SK-N-SH treated with all-trans-retinoic acid at 6 μM for 48 hours (cell line): ENCODE measurements around the gene NOTCH3.

ENCODE experiments used
- ATAC-seq: fragments of 200-7000 bp; cut with Tn5 transposase; 3 replicates; pipeline ENCODE4 v1.9.1; 2020; ENCODE audit warnings: mild to moderate bottlenecking, moderate library complexity
- ARNTL ChIP-seq: fragments of 450-650 bp; formaldehyde crosslinking; IDR thresholded peaks from 2 replicates; pipeline ENCODE4 v1.5.0; 2020; ENCODE audit warnings: low read depth, mild to moderate bottlenecking, moderate library complexity, borderline replicate concordance
- BACH2 ChIP-seq: fragments of 250-450 bp; sonication (Bioruptor Pico); IDR thresholded peaks from 2 replicates; pipeline ENCODE4 v1.9.0; 2021; ENCODE audit warnings: mild to moderate bottlenecking, borderline replicate concordance
- CREB5 ChIP-seq: fragments of 250-450 bp; sonication (Bioruptor Pico); IDR thresholded peaks from 2 replicates; pipeline ENCODE4 v1.5.1; 2020; ENCODE audit warnings: low read depth, mild to moderate bottlenecking, moderate library complexity
- CSDC2 ChIP-seq: fragments of 250-450 bp; sonication (Bioruptor Pico); IDR thresholded peaks from 2 replicates; pipeline ENCODE4 v1.5.0; 2020; ENCODE audit warnings: mild to moderate bottlenecking, moderate library complexity
- ESRRG ChIP-seq: fragments of 250-450 bp; sonication (Bioruptor Pico); IDR thresholded peaks from 2 replicates; pipeline ENCODE4 v1.6.1; 2021; ENCODE audit warnings: mild to moderate bottlenecking
- GLIS3 ChIP-seq: fragments of 250-450 bp; sonication (Bioruptor Pico); IDR thresholded peaks from 2 replicates; pipeline ENCODE4 v1.5.0; 2020; ENCODE audit warnings: mild to moderate bottlenecking, moderate library complexity
- ISL1 ChIP-seq: fragments of 250-450 bp; sonication (Bioruptor Pico); IDR thresholded peaks from 2 replicates; pipeline ENCODE4 v2.1.2; 2022; ENCODE audit warnings: mild to moderate bottlenecking, moderate library complexity
- OSR1 ChIP-seq: fragments of 250-450 bp; sonication (Bioruptor Pico); IDR thresholded peaks from 2 replicates; pipeline ENCODE4 v1.8.0; 2022; ENCODE audit warnings: moderate library complexity, mild to moderate bottlenecking, inconsistent platforms
- PATZ1 ChIP-seq: fragments of 250-450 bp; sonication (Bioruptor Pico); IDR thresholded peaks from 2 replicates; pipeline ENCODE4 v1.8.0; 2020; ENCODE audit warnings: mild to moderate bottlenecking, moderate library complexity, borderline replicate concordance
- POU6F1 ChIP-seq: fragments of 250-450 bp; sonication (Bioruptor Pico); IDR thresholded peaks from 2 replicates; pipeline ENCODE4 v1.8.0; 2021; ENCODE audit warnings: low read depth, mild to moderate bottlenecking, moderate library complexity, borderline replicate concordance
- PPARA ChIP-seq: fragments of 250-450 bp; sonication (Bioruptor Pico); IDR thresholded peaks from 2 replicates; pipeline ENCODE4 v1.5.0; 2020; ENCODE audit warnings: mild to moderate bottlenecking, borderline replicate concordance
- RARB ChIP-seq: fragments of 250-450 bp; sonication (Bioruptor Pico); IDR thresholded peaks from 2 replicates; pipeline ENCODE4 v1.8.0; 2021; ENCODE audit warnings: mild to moderate bottlenecking, moderate library complexity
- TOX ChIP-seq: fragments of 250-450 bp; sonication (Bioruptor Pico); IDR thresholded peaks from 2 replicates; pipeline ENCODE4 v1.8.0; 2021; ENCODE audit warnings: mild to moderate bottlenecking, moderate library complexity, borderline replicate concordance
- ZC3H10 ChIP-seq: fragments of 250-450 bp; sonication (Bioruptor Pico); IDR thresholded peaks from 2 replicates; pipeline ENCODE4 v1.5.1; 2021; ENCODE audit warnings: mild to moderate bottlenecking, moderate library complexity
- ZNF565 ChIP-seq: fragments of 450-650 bp; formaldehyde crosslinking; conservative IDR thresholded peaks from 2 replicates; pipeline ENCODE4 v1.5.0; 2020; ENCODE audit warnings: low read depth, mild to moderate bottlenecking, moderate library complexity
- ZNF70 ChIP-seq: fragments of 450-650 bp; formaldehyde crosslinking; IDR thresholded peaks from 2 replicates; pipeline ENCODE4 v1.5.0; 2020; ENCODE audit warnings: mild to moderate bottlenecking, moderate library complexity
- ZNF8 ChIP-seq: fragments of 450-650 bp; formaldehyde crosslinking; IDR thresholded peaks from 2 replicates; pipeline ENCODE4 v1.5.0; 2020; ENCODE audit warnings: mild to moderate bottlenecking, moderate library complexity
- TF ChIP-seq, protein P1 (sequence below): fragments of 250-450 bp; sonication (Bioruptor Pico); IDR thresholded peaks from 2 replicates; pipeline ENCODE4 v1.5.0; 2020; ENCODE audit warnings: mild to moderate bottlenecking, moderate library complexity
- TF ChIP-seq, protein P2 (sequence below): fragments of 250-450 bp; sonication (Bioruptor Pico); IDR thresholded peaks from 2 replicates; pipeline ENCODE4 v1.5.1; 2021; ENCODE audit warnings: mild to moderate bottlenecking, moderate library complexity

NOTCH3 gene

GRCh38 chr19:15147090-15147489 is 53.7 kb downstream of the NOTCH3 start:
- ATAC-seq, result no peak
- TF ChIP-seq RARB (CRISPR knock-in tag) (no peak), GLIS3 (no peak), PPARA (no peak), ZC3H10 (CRISPR knock-in tag) (no peak)
- TF ChIP-seq, protein P1, sequence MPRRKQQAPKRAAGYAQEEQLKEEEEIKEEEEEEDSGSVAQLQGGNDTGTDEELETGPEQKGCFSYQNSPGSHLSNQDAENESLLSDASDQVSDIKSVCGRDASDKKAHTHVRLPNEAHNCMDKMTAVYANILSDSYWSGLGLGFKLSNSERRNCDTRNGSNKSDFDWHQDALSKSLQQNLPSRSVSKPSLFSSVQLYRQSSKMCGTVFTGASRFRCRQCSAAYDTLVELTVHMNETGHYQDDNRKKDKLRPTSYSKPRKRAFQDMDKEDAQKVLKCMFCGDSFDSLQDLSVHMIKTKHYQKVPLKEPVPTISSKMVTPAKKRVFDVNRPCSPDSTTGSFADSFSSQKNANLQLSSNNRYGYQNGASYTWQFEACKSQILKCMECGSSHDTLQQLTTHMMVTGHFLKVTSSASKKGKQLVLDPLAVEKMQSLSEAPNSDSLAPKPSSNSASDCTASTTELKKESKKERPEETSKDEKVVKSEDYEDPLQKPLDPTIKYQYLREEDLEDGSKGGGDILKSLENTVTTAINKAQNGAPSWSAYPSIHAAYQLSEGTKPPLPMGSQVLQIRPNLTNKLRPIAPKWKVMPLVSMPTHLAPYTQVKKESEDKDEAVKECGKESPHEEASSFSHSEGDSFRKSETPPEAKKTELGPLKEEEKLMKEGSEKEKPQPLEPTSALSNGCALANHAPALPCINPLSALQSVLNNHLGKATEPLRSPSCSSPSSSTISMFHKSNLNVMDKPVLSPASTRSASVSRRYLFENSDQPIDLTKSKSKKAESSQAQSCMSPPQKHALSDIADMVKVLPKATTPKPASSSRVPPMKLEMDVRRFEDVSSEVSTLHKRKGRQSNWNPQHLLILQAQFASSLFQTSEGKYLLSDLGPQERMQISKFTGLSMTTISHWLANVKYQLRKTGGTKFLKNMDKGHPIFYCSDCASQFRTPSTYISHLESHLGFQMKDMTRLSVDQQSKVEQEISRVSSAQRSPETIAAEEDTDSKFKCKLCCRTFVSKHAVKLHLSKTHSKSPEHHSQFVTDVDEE (CRISPR knock-in tag), result no peak

GRCh38 chr19:15144046-15144646 is 56.6 kb downstream of the NOTCH3 start:
- TF ChIP-seq PATZ1 (CRISPR knock-in tag) (no peak), PPARA (no peak), ZNF70 (CRISPR knock-in tag) (no peak), TOX (CRISPR knock-in tag) (no peak), ZNF8 (CRISPR knock-in tag) (no peak)
- TF ChIP-seq, all 23 proteins: peak for 0
- no peak for ATAC-seq

GRCh38 chr19:15142313-15142712 is 58.5 kb downstream of the NOTCH3 start:
- TF ChIP-seq ZNF70 (CRISPR knock-in tag) (no peak), ZNF565 (CRISPR knock-in tag) (no peak), RARB (CRISPR knock-in tag) (no peak), ZNF8 (CRISPR knock-in tag) (no peak), CREB5 (CRISPR knock-in tag) (no peak), CSDC2 (no peak), ARNTL (no peak), PATZ1 (CRISPR knock-in tag) (no peak), OSR1 (CRISPR knock-in tag) (no peak), BACH2 (CRISPR knock-in tag) (no peak), ISL1 (no peak), PPARA (no peak), ZC3H10 (CRISPR knock-in tag) (no peak), POU6F1 (CRISPR knock-in tag) (no peak), ESRRG (no peak)
- TF ChIP-seq, protein P1 (CRISPR knock-in tag), result no peak
- TF ChIP-seq, protein P2, sequence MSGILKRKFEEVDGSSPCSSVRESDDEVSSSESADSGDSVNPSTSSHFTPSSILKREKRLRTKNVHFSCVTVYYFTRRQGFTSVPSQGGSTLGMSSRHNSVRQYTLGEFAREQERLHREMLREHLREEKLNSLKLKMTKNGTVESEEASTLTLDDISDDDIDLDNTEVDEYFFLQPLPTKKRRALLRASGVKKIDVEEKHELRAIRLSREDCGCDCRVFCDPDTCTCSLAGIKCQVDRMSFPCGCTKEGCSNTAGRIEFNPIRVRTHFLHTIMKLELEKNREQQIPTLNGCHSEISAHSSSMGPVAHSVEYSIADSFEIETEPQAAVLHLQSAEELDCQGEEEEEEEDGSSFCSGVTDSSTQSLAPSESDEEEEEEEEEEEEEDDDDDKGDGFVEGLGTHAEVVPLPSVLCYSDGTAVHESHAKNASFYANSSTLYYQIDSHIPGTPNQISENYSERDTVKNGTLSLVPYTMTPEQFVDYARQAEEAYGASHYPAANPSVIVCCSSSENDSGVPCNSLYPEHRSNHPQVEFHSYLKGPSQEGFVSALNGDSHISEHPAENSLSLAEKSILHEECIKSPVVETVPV (CRISPR knock-in tag), result no peak
- TF ChIP-seq, all 23 proteins: peak for 0
- ATAC-seq, result no peak
